HepG2 (cell line): Measurements from ENCODE around the gene ABCF1. TPM values are rescaled to one million over a fixed set of nuclear protein-coding genes. Genes with fewer than 3 reads are reported as not detected.

Source experiments
- DRAP1 ChIP-seq: IDR thresholded peaks from 2 replicates; pipeline ENCODE4 v1.6.1; 2016; ENCODE audit warnings: missing genetic modification reagents, missing compliant biosample characterization
- ERF ChIP-seq: IDR thresholded peaks from 2 replicates; pipeline ENCODE4 v1.6.1; 2018; ENCODE audit warnings: missing biosample characterization, missing genetic modification reagents
- FOXK2 ChIP-seq: fragments of 450-650 bp; IDR thresholded peaks from 2 replicates; pipeline ENCODE4 v1.6.1; 2016
- HNRNPK ChIP-seq: fragments of 200-400 bp; formaldehyde crosslinking; IDR thresholded peaks from 2 replicates; pipeline ENCODE4 v1.6.1; 2018; ENCODE audit warnings: low read length, low read depth, moderate library complexity, mild to moderate bottlenecking; ENCODE audit not compliant: poor library complexity, severe bottlenecking
- NFIB ChIP-seq: sonication (generic); formaldehyde crosslinking; IDR thresholded peaks from 2 replicates; pipeline ENCODE4 v1.9.0; 2021; ENCODE audit warnings: missing genetic modification reagents, mild to moderate bottlenecking, borderline replicate concordance
- NKX3-1 ChIP-seq: sonication (generic); formaldehyde crosslinking; IDR thresholded peaks from 2 replicates; pipeline ENCODE4 v1.5.0; 2020; ENCODE audit warnings: missing genetic modification reagents
- RXRB ChIP-seq: IDR thresholded peaks from 2 replicates; pipeline ENCODE4 v1.6.1; 2016; ENCODE audit warnings: borderline replicate concordance, missing genetic modification reagents, missing compliant biosample characterization
- SALL2 ChIP-seq: sonication (generic); formaldehyde crosslinking; IDR thresholded peaks from 2 replicates; pipeline ENCODE4 v1.8.1; 2023; ENCODE audit warnings: mild to moderate bottlenecking, missing genetic modification reagents, inconsistent platforms
- SMAD9 ChIP-seq: sonication (generic); formaldehyde crosslinking; IDR thresholded peaks from 2 replicates; pipeline ENCODE4 v1.5.1; 2020; ENCODE audit warnings: mild to moderate bottlenecking, missing genetic modification reagents
- SOX13 ChIP-seq, 3 experiments: fragments of 450-650 bp in 1 of 3; sonication (generic) in 1 of 3; formaldehyde crosslinking in 1 of 3; IDR thresholded peaks in 2 of 3; conservative IDR thresholded peaks in 1 of 3; 2 replicates each; pipeline versions ENCODE4 v1.5.0 to v1.6.1; 2016 to 2020; ENCODE audit warnings: antibody characterized with exemption in 1 of 3, mild to moderate bottlenecking in 1 of 3, missing compliant biosample characterization in 1 of 3, missing genetic modification reagents in 1 of 3, moderate library complexity in 1 of 3
- ZFP62 ChIP-seq: sonication (generic); formaldehyde crosslinking; IDR thresholded peaks from 2 replicates; pipeline ENCODE4 v1.4.0; 2020; ENCODE audit warnings: missing genetic modification reagents
- ZNF143 ChIP-seq: sonication (generic); formaldehyde crosslinking; IDR thresholded peaks from 2 replicates; pipeline ENCODE4 v1.4.0; 2020; ENCODE audit warnings: missing genetic modification reagents
- ZNF17 ChIP-seq: sonication (generic); formaldehyde crosslinking; IDR thresholded peaks from 2 replicates; pipeline ENCODE4 v1.5.0; 2020; ENCODE audit warnings: mild to moderate bottlenecking, missing genetic modification reagents
- ZNF24 ChIP-seq: fragments of 450-650 bp; IDR thresholded peaks from 2 replicates; pipeline ENCODE4 v1.6.1; 2017; ENCODE audit warnings: antibody characterized with exemption, mild to moderate bottlenecking
- ZNF34 ChIP-seq: sonication (generic); formaldehyde crosslinking; IDR thresholded peaks from 2 replicates; pipeline ENCODE4 v1.4.0; 2020; ENCODE audit warnings: mild to moderate bottlenecking, missing genetic modification reagents, borderline replicate concordance
- ZNF362 ChIP-seq: sonication (generic); formaldehyde crosslinking; IDR thresholded peaks from 2 replicates; pipeline ENCODE4 v1.4.0; 2020; ENCODE audit warnings: missing genetic modification reagents, mild to moderate bottlenecking, borderline replicate concordance
- ZNF790 ChIP-seq: sonication (generic); formaldehyde crosslinking; IDR thresholded peaks from 2 replicates; pipeline ENCODE4 v1.8.0; 2022; ENCODE audit warnings: missing genetic modification reagents, mild to moderate bottlenecking, borderline replicate concordance
- ZNF839 ChIP-seq: sonication (generic); formaldehyde crosslinking; IDR thresholded peaks from 2 replicates; pipeline ENCODE4 v1.4.0; 2020; ENCODE audit warnings: missing genetic modification reagents, mild to moderate bottlenecking, borderline replicate concordance
- polyA plus RNA-seq, 8 experiments: library from polyadenylated mRNA; depleted of rRNA in 3 of 8; stranded (reverse) in 7 of 8; unstranded in 1 of 8; fragments of >200 nt; fragmentation: Illumina TruSeq in 4 of 8; extraction: Trizol in 4 of 8; gene quantifications; 2 replicates each; pipeline versions ENCODE4 v1.2.1 to v1.2.3, GENCODE V29; 2011 to 2016; ENCODE audit warnings: low read depth in 4 of 8, missing spikeins in 1 of 8, mixed read lengths in 1 of 8; ENCODE audit not compliant: insufficient read depth in 1 of 8
- total RNA-seq, 5 experiments: library from RNA; depleted of rRNA; stranded (reverse); fragments of >200 nt; fragmentation: Illumina TruSeq; extraction: Trizol; gene quantifications; 2 replicates each; pipeline ENCODE4 v1.2.3, GENCODE V29; 2016; ENCODE audit warnings: low read depth in 1 of 5
- TF ChIP-seq, protein P1 (sequence below): sonication (generic); formaldehyde crosslinking; IDR thresholded peaks from 2 replicates; pipeline ENCODE4 v1.4.0; 2020; ENCODE audit warnings: missing genetic modification reagents
- TF ChIP-seq, protein P2 (sequence below): sonication (generic); formaldehyde crosslinking; IDR thresholded peaks from 2 replicates; pipeline ENCODE4 v1.9.0; 2022; ENCODE audit warnings: low read depth, missing genetic modification reagents
- TF ChIP-seq, protein P3 (sequence below): sonication (generic); formaldehyde crosslinking; IDR thresholded peaks from 2 replicates; pipeline ENCODE4 v1.4.0; 2020; ENCODE audit warnings: low read depth, missing genetic modification reagents

Gene ABCF1
- total and polyA plus RNA-seq, 2 of the 13 experiments (the other 11 are each of a cell fraction or from before 2014, with no cell fraction given): 25.4 to 98.9 TPM

DNA sequence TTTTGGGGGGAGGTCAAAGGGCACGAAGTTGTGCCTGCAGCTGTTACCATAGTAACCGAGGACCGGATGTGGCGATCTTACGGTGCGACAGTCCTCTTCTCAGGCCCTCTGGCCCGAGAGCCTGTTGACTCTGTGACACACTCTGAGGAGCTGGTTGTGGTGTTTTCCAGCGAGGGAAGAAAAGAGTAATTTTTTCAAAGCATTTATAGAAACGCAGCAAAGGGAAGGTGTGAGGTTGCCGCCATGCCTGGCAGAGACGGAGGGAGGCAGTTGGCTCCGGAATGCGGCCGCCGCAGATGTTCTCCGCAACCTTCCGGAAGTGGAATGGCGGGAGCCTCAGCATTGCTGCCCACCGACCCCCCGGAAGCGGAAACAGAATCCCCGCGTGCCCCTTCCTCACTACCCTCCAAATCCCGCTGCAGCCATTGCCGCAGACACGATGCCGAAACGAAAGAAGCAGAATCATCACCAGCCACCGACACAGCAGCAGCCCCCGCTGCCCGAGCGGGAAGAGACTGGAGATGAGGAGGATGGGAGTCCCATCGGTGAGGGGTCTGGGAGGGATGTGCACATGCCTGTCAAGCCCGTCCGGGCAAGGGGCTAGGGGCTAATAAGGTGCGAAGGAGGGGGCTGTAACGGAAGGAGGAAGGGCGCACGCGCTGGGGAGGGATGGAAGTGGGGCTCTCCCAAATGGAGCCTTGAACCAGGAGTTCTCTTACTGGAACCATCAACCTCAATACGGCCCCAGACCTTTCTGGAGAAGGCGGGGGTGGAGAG is 14.1 kb upstream of the ABCF1 start, which contains the start of gene PRR3 (continued):
- peak; percentile 21; the same call in 1 of the 2 replicates for TF ChIP-seq DRAP1 (CRISPR knock-in tag)
- TF ChIP-seq NFIB (CRISPR knock-in tag): no peak; the same call in 1 of the 2 replicates
- TF ChIP-seq, protein P1, sequence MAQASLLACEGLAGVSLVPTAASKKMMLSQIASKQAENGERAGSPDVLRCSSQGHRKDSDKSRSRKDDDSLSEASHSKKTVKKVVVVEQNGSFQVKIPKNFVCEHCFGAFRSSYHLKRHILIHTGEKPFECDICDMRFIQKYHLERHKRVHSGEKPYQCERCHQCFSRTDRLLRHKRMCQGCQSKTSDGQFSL (CRISPR knock-in tag): 0 out of 2 replicates have a peak, but pooled peaks have one; percentile 49
- no peak for TF ChIP-seq ZFP62 (CRISPR knock-in tag)
- TF ChIP-seq FOXK2: peak; percentile 85
- peak; percentile 74; the same call in 1 of the 2 replicates for TF ChIP-seq ERF (CRISPR knock-in tag)
- TF ChIP-seq ZNF839: no peak
- TF ChIP-seq ZNF34 (CRISPR knock-in tag): peak; percentile 91; the same call in 1 of the 2 replicates
- no peak for TF ChIP-seq ZNF24
- TF ChIP-seq NKX3-1 (CRISPR knock-in tag): peak; percentile 79
- no peak; the same call in 1 of the 2 replicates for TF ChIP-seq ZNF17
- TF ChIP-seq SMAD9 (CRISPR knock-in tag): peak; percentile 94
- TF ChIP-seq, protein P2, sequence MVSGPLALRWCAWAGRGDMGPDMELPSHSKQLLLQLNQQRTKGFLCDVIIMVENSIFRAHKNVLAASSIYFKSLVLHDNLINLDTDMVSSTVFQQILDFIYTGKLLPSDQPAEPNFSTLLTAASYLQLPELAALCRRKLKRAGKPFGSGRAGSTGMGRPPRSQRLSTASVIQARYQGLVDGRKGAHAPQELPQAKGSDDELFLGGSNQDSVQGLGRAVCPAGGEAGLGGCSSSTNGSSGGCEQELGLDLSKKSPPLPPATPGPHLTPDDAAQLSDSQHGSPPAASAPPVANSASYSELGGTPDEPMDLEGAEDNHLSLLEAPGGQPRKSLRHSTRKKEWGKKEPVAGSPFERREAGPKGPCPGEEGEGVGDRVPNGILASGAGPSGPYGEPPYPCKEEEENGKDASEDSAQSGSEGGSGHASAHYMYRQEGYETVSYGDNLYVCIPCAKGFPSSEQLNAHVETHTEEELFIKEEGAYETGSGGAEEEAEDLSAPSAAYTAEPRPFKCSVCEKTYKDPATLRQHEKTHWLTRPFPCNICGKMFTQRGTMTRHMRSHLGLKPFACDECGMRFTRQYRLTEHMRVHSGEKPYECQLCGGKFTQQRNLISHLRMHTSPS: no peak
- peak; percentile 93; the same call in 1 of the 2 replicates for TF ChIP-seq ZNF790 (CRISPR knock-in tag)
- peak; percentile 84; the same call in 1 of the 2 replicates for TF ChIP-seq SALL2
- peak; percentile 78 for TF ChIP-seq ZNF143 (CRISPR knock-in tag)
- TF ChIP-seq RXRB: peak; percentile 88
- peak; percentile 47; the same call in 1 of the 2 replicates for TF ChIP-seq ZNF362 (CRISPR knock-in tag)
- no peak for TF ChIP-seq SOX13 (IDR thresholded peaks at IDR 0.05)
- TF ChIP-seq SOX13 (CRISPR knock-in tag; conservative IDR thresholded peaks at IDR 0.05 in 1 of 2, IDR thresholded peaks at IDR 0.05 in 1 of 2): peak in 1 of 2 experiments; percentile 29; a peak in 1 of 4 replicates
- TF ChIP-seq, protein P3, sequence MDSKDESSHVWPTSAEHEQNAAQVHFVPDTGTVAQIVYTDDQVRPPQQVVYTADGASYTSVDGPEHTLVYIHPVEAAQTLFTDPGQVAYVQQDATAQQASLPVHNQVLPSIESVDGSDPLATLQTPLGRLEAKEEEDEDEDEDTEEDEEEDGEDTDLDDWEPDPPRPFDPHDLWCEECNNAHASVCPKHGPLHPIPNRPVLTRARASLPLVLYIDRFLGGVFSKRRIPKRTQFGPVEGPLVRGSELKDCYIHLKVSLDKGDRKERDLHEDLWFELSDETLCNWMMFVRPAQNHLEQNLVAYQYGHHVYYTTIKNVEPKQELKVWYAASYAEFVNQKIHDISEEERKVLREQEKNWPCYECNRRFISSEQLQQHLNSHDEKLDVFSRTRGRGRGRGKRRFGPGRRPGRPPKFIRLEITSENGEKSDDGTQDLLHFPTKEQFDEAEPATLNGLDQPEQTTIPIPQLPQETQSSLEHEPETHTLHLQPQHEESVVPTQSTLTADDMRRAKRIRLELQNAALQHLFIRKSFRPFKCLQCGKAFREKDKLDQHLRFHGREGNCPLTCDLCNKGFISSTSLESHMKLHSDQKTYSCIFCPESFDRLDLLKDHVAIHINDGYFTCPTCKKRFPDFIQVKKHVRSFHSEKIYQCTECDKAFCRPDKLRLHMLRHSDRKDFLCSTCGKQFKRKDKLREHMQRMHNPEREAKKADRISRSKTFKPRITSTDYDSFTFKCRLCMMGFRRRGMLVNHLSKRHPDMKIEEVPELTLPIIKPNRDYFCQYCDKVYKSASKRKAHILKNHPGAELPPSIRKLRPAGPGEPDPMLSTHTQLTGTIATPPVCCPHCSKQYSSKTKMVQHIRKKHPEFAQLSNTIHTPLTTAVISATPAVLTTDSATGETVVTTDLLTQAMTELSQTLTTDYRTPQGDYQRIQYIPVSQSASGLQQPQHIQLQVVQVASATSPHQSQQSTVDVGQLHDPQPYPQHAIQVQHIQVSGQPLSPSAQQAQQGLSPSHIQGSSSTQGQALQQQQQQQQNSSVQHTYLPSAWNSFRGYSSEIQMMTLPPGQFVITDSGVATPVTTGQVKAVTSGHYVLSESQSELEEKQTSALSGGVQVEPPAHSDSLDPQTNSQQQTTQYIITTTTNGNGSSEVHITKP (CRISPR knock-in tag): peak; percentile 83; the same call in 1 of the 2 replicates
- no peak for TF ChIP-seq HNRNPK
